Activated CD4-positive, alpha-beta T cell treated with anti-CD3 and anti-CD28 coated beads, Interleukin-2, Interleukin-4, amounts not matched to agents 100 ng/mL and 50 ng/mL, durations not matched to agents 16 hours and 8 hours (primary cell): ENCODE data around the gene SEH1L.
"Not testable (repeated sequence)": the region's sequence is repeated elsewhere in the genome, so short reads cannot be mapped to it uniquely, and the experiment has no call there.

ENCODE experiments used
- DNase-seq: peaks from one replicate; pipeline ENCODE4 v3.0.0-alpha.2; 2020; ENCODE audit warnings: low spot score

The SEH1L gene

GRCh38 chr18:12944709-12945108, 3.1 kb upstream of the SEH1L start:
- no peak for DNase-seq

- DNase-seq: peak; percentile 10
Observed at GRCh38 chr18:12946549-12947284, 1.1 kb upstream of the SEH1L start.

GRCh38 chr18:12948050-12948804, 416 bp downstream of the SEH1L start:
- peak; percentile 98 for DNase-seq

- no peak for DNase-seq
Observed at GRCh38 chr18:12958478-12958877, 10.7 kb downstream of the SEH1L start.

GRCh38 chr18:12960395-12960794, 12.6 kb downstream of the SEH1L start:
- no peak for DNase-seq

- DNase-seq: no peak
Observed at GRCh38 chr18:12960853-12961397, 13.1 kb downstream of the SEH1L start.

GRCh38 chr18:12963069-12963468, 15.3 kb downstream of the SEH1L start:
- no peak for DNase-seq

- DNase-seq: no peak
Observed at GRCh38 chr18:12968115-12968514, 20.3 kb downstream of the SEH1L start.

GRCh38 chr18:12968619-12969018, 20.8 kb downstream of the SEH1L start:
- DNase-seq: peak; percentile 44

GRCh38 chr18:12973562-12974213, 25.9 kb downstream of the SEH1L start:
- no peak for DNase-seq

GRCh38 chr18:12975488-12975887, 27.7 kb downstream of the SEH1L start:
- no peak for DNase-seq

GRCh38 chr18:12976305-12976704, 28.5 kb downstream of the SEH1L start:
- DNase-seq: no peak

- DNase-seq: not testable (repeated sequence)
Observed at GRCh38 chr18:12980065-12980464, 32.3 kb downstream of the SEH1L start.

GRCh38 chr18:12989397-12990122, 41.7 kb downstream of the SEH1L start:
- DNase-seq: no peak

- peak; percentile 60 for DNase-seq
Observed at GRCh38 chr18:12990123-12990475, 42.3 kb downstream of the SEH1L start.

- no peak for DNase-seq
Observed at GRCh38 chr18:12990641-12990966, 42.8 kb downstream of the SEH1L start.

- peak; percentile 99 for DNase-seq
Observed at GRCh38 chr18:12990967-12991820, 43.4 kb downstream of the SEH1L start, which contains the start of gene CEP192. TSS of gene CEP192 (plus strand) at chr18:12991362. CDS start at chr18:12999425, 8,063 bp downstream.

- no peak for DNase-seq
Observed at GRCh38 chr18:12991821-12992179, 44.0 kb downstream of the SEH1L start.

GRCh38 chr18:12993439-12993838, 45.6 kb downstream of the SEH1L start:
- DNase-seq: no peak

- DNase-seq: no peak
Observed at GRCh38 chr18:12995424-12995823, 47.6 kb downstream of the SEH1L start.

GRCh38 chr18:12995952-12996477, 48.2 kb downstream of the SEH1L start:
- no peak for DNase-seq
